CD4-positive, alpha-beta T cell (primary cell): ENCODE measurements around the gene SAMD8. TPM values are rescaled to one million over a fixed set of nuclear protein-coding genes. Genes with fewer than 3 reads are reported as not detected.

Experiments
- ATAC-seq: fragments of 200-7000 bp; cut with Tn5 transposase; one replicate; pipeline ENCODE4 v1.10.0; 2022; ENCODE audit warnings: mild to moderate bottlenecking; ENCODE audit not compliant: poor library complexity
- CTCF ChIA-PET: fragments of 350-600 bp; sonication (Branson Sonifier 250); formaldehyde crosslinking; loops from one replicate; lab custom pipeline; 2021; ENCODE audit warnings: antibody characterized with exemption, inconsistent platforms; lab: Charles Lee
- POLR2A ChIA-PET: fragments of 350-600 bp; sonication (Branson Sonifier 250); formaldehyde crosslinking; loops from one replicate; lab custom pipeline; 2021; ENCODE audit warnings: antibody characterized with exemption, inconsistent platforms; lab: Charles Lee
- DNase-seq, 14 experiments: peaks; one replicate each; pipeline ENCODE4 v3.0.0-alpha.2; 2013 to 2020; ENCODE audit warnings: mixed read lengths in 2 of 14
- H3K27ac ChIP-seq, 2 donors: one replicate each; pipeline versions ENCODE4 v1.5.1 to v1.7.0; 2013; ENCODE audit warnings: low read length in 2 of 2, low read depth in 1 of 2, mild to moderate bottlenecking in 1 of 2
- H3K27me3 ChIP-seq, 2 experiments: 1 replicate in 1 of 2; 2 replicates in 1 of 2; pipeline versions ENCODE4 v1.6.1 to v1.7.0; 2013; ENCODE audit warnings: low read length in 2 of 2, control low read depth in 1 of 2, mild to moderate bottlenecking in 1 of 2, moderate library complexity in 1 of 2; ENCODE audit not compliant: insufficient read depth in 2 of 2, control insufficient read depth in 1 of 2
- H3K36me3 ChIP-seq: one replicate; pipeline ENCODE4 v1.6.1; 2013; ENCODE audit warnings: low read length, control low read depth; ENCODE audit not compliant: insufficient read depth
- H3K4me1 ChIP-seq: one replicate; pipeline ENCODE4 v1.6.1; 2013; ENCODE audit warnings: low read length, control low read depth; ENCODE audit not compliant: insufficient read depth
- H3K4me3 ChIP-seq: one replicate; pipeline ENCODE4 v1.5.1; 2013; ENCODE audit warnings: mild to moderate bottlenecking, low read length, moderate library complexity
- H3K9me3 ChIP-seq, 2 experiments: 1 replicate in 1 of 2; 2 replicates in 1 of 2; pipeline versions ENCODE4 v1.6.1 to v1.7.0; 2013; ENCODE audit warnings: low read length in 2 of 2, mild to moderate bottlenecking in 2 of 2, control low read depth in 1 of 2, moderate library complexity in 1 of 2; ENCODE audit not compliant: control insufficient read depth in 1 of 2, insufficient read depth in 1 of 2
- H3K27ac Mint-ChIP-seq: one replicate; pipeline ENCODE4 v1.8.0; 2020; ENCODE audit warnings: mixed read lengths
- H3K27me3 Mint-ChIP-seq: one replicate; pipeline ENCODE4 v1.8.0; 2021; ENCODE audit warnings: mixed read lengths
- H3K36me3 Mint-ChIP-seq: one replicate; pipeline ENCODE4 v1.8.0; 2021; ENCODE audit warnings: low read depth, mixed read lengths
- H3K4me1 Mint-ChIP-seq: one replicate; pipeline ENCODE4 v1.8.0; 2021; ENCODE audit warnings: low read depth, mixed read lengths
- H3K4me3 Mint-ChIP-seq: one replicate; pipeline ENCODE4 v1.8.0; 2020; ENCODE audit warnings: mild to moderate bottlenecking, mixed read lengths
- H3K9me3 Mint-ChIP-seq: one replicate; pipeline ENCODE4 v1.8.0; 2020; ENCODE audit warnings: mixed read lengths
- intact Hi-C, 2 experiments: fragments of 100-400 bp; cut with DNase I in 1 of 2; cut with micrococcal nuclease in 1 of 2; formaldehyde crosslinking; loops; one replicate each; pipeline versions ENCODE4 v1.15.1 to v1.9.0; 2023 to 2025; cut with DNase I, micrococcal nuclease
- total RNA-seq, 174 experiments: library from RNA in 2 of 174; stranded (reverse) in 2 of 174; gene quantifications; one replicate each; pipeline ENCODE4 v1.2.3 and lab custom pipeline; 2021 to 2026
- TF ChIP-seq, protein P1 (sequence below): fragments of 200-600 bp; IDR thresholded peaks from one replicate; pipeline ENCODE4 v1.8.0; 2022; ENCODE audit warnings: antibody characterized with exemption, mild to moderate bottlenecking

The SAMD8 gene
- total RNA-seq, 2 experiments from 2014 or later = 34.1 to 37.4 TPM

DNA sequence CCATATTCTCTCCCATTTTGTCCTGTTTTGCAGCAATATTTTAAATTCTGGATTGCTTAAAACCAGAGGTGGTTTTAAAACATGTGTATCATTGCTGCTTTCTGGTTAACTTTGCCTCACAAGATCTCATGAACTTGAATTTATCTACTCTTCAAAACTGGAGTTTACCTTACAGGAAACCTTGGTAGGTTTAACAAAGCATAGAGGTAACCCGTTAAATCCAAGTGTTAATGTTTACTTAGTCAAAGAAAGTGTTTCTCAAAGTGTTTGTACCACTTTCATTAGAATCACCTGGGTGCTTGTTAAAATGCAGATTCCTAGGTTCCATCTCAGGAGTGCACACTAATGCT, 55.1 kb downstream of the SAMD8 start:
- intact Hi-C loops = no loop called here
- peak overlapping the region; percentile 56 to 71 for H3K27ac ChIP-seq
- peaks cover 26% of the 10 kb centered on the region for H3K36me3 ChIP-seq
- H3K4me1 ChIP-seq = peaks cover 25% of the 10 kb centered on the region
- H3K9me3 Mint-ChIP-seq = no peaks in the 10 kb centered on the region
- peak overlapping the region; percentile 19 for H3K4me3 ChIP-seq
- ChIA-PET POLR2A (interaction anchor here (0.9 to 1.8 kb wide), 6 partner anchors 9 to 55 kb away, joined by 3 to 11 read pairs (median 5); partner anchors contain the start of genes SAMD8 and VDAC2), CTCF (interaction anchor here (0.6 to 1.7 kb wide), 3 partner anchors 11 to 69 kb away, joined by 3 to 8 read pairs (median 3); partner anchors contain the start of gene COMTD1)
- H3K27me3 Mint-ChIP-seq = no peaks in the 10 kb centered on the region
- H3K36me3 Mint-ChIP-seq = peaks cover 39% of the 10 kb centered on the region
- H3K4me1 Mint-ChIP-seq = peaks cover 37% of the 10 kb centered on the region
- peak overlapping the region; percentile 58 for H3K4me3 Mint-ChIP-seq
- no peaks in the 10 kb centered on the region for H3K9me3 ChIP-seq
- DNase-seq = no peak
- H3K27me3 ChIP-seq = no peaks in the 10 kb centered on the region
- peak; percentile 34 for ATAC-seq
- H3K27ac Mint-ChIP-seq = peak overlapping the region; percentile 78
- TF ChIP-seq, protein P1, sequence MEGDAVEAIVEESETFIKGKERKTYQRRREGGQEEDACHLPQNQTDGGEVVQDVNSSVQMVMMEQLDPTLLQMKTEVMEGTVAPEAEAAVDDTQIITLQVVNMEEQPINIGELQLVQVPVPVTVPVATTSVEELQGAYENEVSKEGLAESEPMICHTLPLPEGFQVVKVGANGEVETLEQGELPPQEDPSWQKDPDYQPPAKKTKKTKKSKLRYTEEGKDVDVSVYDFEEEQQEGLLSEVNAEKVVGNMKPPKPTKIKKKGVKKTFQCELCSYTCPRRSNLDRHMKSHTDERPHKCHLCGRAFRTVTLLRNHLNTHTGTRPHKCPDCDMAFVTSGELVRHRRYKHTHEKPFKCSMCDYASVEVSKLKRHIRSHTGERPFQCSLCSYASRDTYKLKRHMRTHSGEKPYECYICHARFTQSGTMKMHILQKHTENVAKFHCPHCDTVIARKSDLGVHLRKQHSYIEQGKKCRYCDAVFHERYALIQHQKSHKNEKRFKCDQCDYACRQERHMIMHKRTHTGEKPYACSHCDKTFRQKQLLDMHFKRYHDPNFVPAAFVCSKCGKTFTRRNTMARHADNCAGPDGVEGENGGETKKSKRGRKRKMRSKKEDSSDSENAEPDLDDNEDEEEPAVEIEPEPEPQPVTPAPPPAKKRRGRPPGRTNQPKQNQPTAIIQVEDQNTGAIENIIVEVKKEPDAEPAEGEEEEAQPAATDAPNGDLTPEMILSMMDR = no peak

DNA sequence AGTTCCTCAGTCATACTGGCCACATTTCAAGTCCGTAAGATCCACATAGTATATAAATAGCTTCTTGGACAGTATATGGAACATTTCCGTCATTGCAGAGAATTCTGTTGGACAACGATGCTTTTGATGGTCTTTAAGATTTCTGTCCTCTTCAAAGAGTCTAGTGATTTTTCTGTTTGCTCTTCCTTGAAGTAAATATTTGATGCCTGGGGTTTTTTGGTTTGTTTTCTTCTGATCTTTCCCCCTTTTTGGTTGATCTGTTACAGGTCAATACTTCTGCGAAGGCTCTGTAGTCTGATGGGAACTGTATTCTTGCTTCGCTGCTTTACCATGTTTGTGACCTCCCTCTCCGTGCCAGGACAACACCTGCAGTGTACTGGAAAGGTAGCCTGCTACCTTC, 56.8 kb downstream of the SAMD8 start:
- Mint-ChIP-seq H3K36me3 (peaks cover 40% of the 10 kb centered on the region), H3K27me3 (no peaks in the 10 kb centered on the region), H3K27ac (peak overlapping the region; percentile 78), H3K4me1 (peaks cover 38% of the 10 kb centered on the region), H3K9me3 (no peaks in the 10 kb centered on the region), H3K4me3 (peak overlapping the region; percentile 9)
- H3K4me1 ChIP-seq = peaks cover 25% of the 10 kb centered on the region
- ChIA-PET POLR2A (no interaction called here), CTCF (no interaction called here)
- H3K4me3 ChIP-seq = no peak overlapping the region
- peak overlapping the region in 1 of 2 donors; percentile 29 for H3K27ac ChIP-seq
- no peaks in the 10 kb centered on the region for H3K9me3 ChIP-seq
- DNase-seq (no peak), ATAC-seq (no peak)
- TF ChIP-seq, protein P1 = no peak
- intact Hi-C loops = no loop called here
- H3K36me3 ChIP-seq = peaks cover 28% of the 10 kb centered on the region
- H3K27me3 ChIP-seq = no peaks in the 10 kb centered on the region

DNA sequence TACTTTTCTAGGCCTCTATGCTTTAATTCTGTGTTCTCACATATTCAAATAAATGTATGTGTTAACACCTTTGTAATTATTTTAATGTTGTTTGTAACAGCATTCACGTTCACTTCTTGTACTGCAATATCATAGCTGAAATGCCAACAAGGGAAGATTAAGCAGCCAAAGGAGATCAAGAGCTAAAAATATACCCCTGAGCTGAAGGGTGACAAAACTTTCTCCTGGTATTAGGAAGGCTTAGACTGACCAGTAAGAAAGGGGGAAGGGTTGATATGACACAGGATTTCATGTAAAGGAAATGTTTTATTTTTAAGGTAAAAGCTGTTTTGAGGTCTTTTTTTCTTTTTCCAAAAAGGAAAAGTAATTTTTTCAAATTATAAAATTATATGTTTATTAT, 58.8 kb downstream of the SAMD8 start:
- H3K27me3 Mint-ChIP-seq = no peaks in the 10 kb centered on the region
- Histone ChIP-seq H3K27ac (no peak overlapping the region), H3K4me3 (no peak overlapping the region), H3K9me3 (no peaks in the 10 kb centered on the region), H3K27me3 (no peaks in the 10 kb centered on the region), H3K4me1 (peaks cover 25% of the 10 kb centered on the region), H3K36me3 (peaks cover 21% of the 10 kb centered on the region)
- no peak for DNase-seq
- H3K4me1 Mint-ChIP-seq = peaks cover 43% of the 10 kb centered on the region
- ATAC-seq = no peak
- H3K36me3 Mint-ChIP-seq = peaks cover 38% of the 10 kb centered on the region
- intact Hi-C loops = no loop called here
- ChIA-PET CTCF (no interaction called here), POLR2A (interaction anchor here (1.0 kb wide), 1 partner anchor 56 kb away, joined by 4 read pairs; no protein-coding TSS in a partner anchor)
- H3K4me3 Mint-ChIP-seq = no peak overlapping the region
- H3K27ac Mint-ChIP-seq = peak overlapping the region; percentile 53
- no peaks in the 10 kb centered on the region for H3K9me3 Mint-ChIP-seq
- TF ChIP-seq, protein P1 = no peak
